ENCODE results near the gene NFXL1. TPM values are rescaled to one million over a fixed set of nuclear protein-coding genes. Genes with fewer than 3 reads are reported as not detected.
"Not testable (repeated sequence)": the region's sequence is repeated elsewhere in the genome, so short reads cannot be mapped to it uniquely, and the experiment has no call there.

NFXL1 gene
- total and polyA plus RNA-seq, 4 experiments from 2014 or later, result 7.7 to 21.1 (median 12.7) TPM

- Mint-ChIP-seq H3K9me3 (no peaks in the 10 kb centered on the region), H3K4me1 (no peaks in the 10 kb centered on the region), H3K27me3 (peaks cover 0 to 1% of the 10 kb centered on the region in 2 donors), H3K4me3 (no peak overlapping the region), H3K27ac (no peak overlapping the region), H3K36me3 (no peaks in the 10 kb centered on the region)
- Histone ChIP-seq H3K27ac (ENCODE audit: low read depth, low read length) (no peak overlapping the region), H3K4me1 (ENCODE audit: insufficient read depth, low read length) (no peaks in the 10 kb centered on the region), H3K27me3 (ENCODE audit: insufficient read depth, low read length) (no peaks in the 10 kb centered on the region), H3K9me3 (ENCODE audit: control insufficient read depth in 1 of 2, low read length in 2 of 2) (no peaks in the 10 kb centered on the region), H3K4me3 (ENCODE audit: low read length in 2 of 2) (no peak overlapping the region), H3K36me3 (ENCODE audit: insufficient read depth, low read length) (no peaks in the 10 kb centered on the region)
- ChIA-PET POLR2A (ENCODE audit: partially characterized antibody) (no interaction called here), CTCF (ENCODE audit: partially characterized antibody) (interaction anchor here (1.8 kb wide), 1 partner anchor 9 kb away, joined by 4 read pairs; no protein-coding TSS in a partner anchor)
- intact Hi-C loops (cut with micrococcal nuclease), result no loop called here
- no peak for DNase-seq
Observed at GRCh38 chr4:47936336-47936735, 22.0 kb upstream of the NFXL1 start.

GRCh38 chr4:47933840-47934239, 19.5 kb upstream of the NFXL1 start:
- POLR2A ChIA-PET (ENCODE audit: partially characterized antibody), result interaction anchor here (0.6 to 1.0 kb wide), 3 partner anchors 85 to 265 kb away, joined by 3 to 5 read pairs (median 4); no protein-coding TSS in a partner anchor

GRCh38 chr4:47930971-47931804, 16.8 kb upstream of the NFXL1 start:
- ChIA-PET CTCF (ENCODE audit: partially characterized antibody) (interaction anchor here (0.7 to 6.0 kb wide), 6 partner anchors 36 to 366 kb away, joined by 3 to 60 read pairs (median 3); no protein-coding TSS in a partner anchor), POLR2A (ENCODE audit: partially characterized antibody) (interaction anchor here (1.4 kb wide), 1 partner anchor 16 kb away, joined by 4 read pairs; the partner anchor contains the start of gene NFXL1)
- H3K9me3 Mint-ChIP-seq, result peaks cover 0 to 1% (median 0%) of the 10 kb centered on the region in 8 donors
- H3K27me3 ChIP-seq (ENCODE audit: insufficient read depth, low read length), result no peaks in the 10 kb centered on the region
- no peak overlapping the region for H3K27ac ChIP-seq (ENCODE audit: low read depth, low read length)
- H3K27me3 Mint-ChIP-seq, result peaks cover 5 to 8% of the 10 kb centered on the region in 2 donors
- H3K4me3 ChIP-seq (ENCODE audit: low read length in 2 of 2), result no peak overlapping the region
- H3K4me1 Mint-ChIP-seq, result peaks cover 11 to 13% (median 12%) of the 10 kb centered on the region in 4 donors
- DNase-seq, result no peak
- H3K9me3 ChIP-seq (ENCODE audit: control insufficient read depth in 1 of 2, low read length in 2 of 2), result no peaks in the 10 kb centered on the region
- no peak overlapping the region for H3K27ac Mint-ChIP-seq
- H3K4me3 Mint-ChIP-seq, result no peak overlapping the region
- no peaks in the 10 kb centered on the region for H3K36me3 ChIP-seq (ENCODE audit: insufficient read depth, low read length)
- H3K4me1 ChIP-seq (ENCODE audit: insufficient read depth, low read length), result peaks cover 7% of the 10 kb centered on the region
- intact Hi-C loops (cut with micrococcal nuclease), result loop anchor here (5.0 kb wide), 1 partner anchor 369 kb away; no protein-coding TSS in a partner anchor
- H3K36me3 Mint-ChIP-seq, result no peaks in the 10 kb centered on the region

More at GRCh38 chr4:47933840-47934239, 19.5 kb upstream of the NFXL1 start:
- intact Hi-C loops (cut with micrococcal nuclease), result loop anchor here (1.0 to 5.0 kb wide), 4 partner anchors 95 to 372 kb away; partner anchors contain the start of gene CORIN
- no peaks in the 10 kb centered on the region for H3K9me3 Mint-ChIP-seq
- no peak overlapping the region for H3K4me3 Mint-ChIP-seq
- H3K4me3 ChIP-seq (ENCODE audit: low read length in 2 of 2), result no peak overlapping the region
- H3K27me3 Mint-ChIP-seq, result peaks cover 0 to 1% of the 10 kb centered on the region in 2 donors
- DNase-seq, result peak in 4 of 5 donors; percentile 41 to 53 (median 50)
- H3K27me3 ChIP-seq (ENCODE audit: insufficient read depth, low read length), result no peaks in the 10 kb centered on the region
- no peaks in the 10 kb centered on the region for H3K36me3 Mint-ChIP-seq
- no peaks in the 10 kb centered on the region for H3K36me3 ChIP-seq (ENCODE audit: insufficient read depth, low read length)
- H3K27ac ChIP-seq (ENCODE audit: low read depth, low read length), result no peak overlapping the region
- no peak overlapping the region for H3K27ac Mint-ChIP-seq
- no peaks in the 10 kb centered on the region for H3K4me1 ChIP-seq (ENCODE audit: insufficient read depth, low read length)
- H3K9me3 ChIP-seq (ENCODE audit: control insufficient read depth in 1 of 2, low read length in 2 of 2), result no peaks in the 10 kb centered on the region
- CTCF ChIA-PET (ENCODE audit: partially characterized antibody), result interaction anchor here (0.8 to 6.0 kb wide), 19 partner anchors 9 to 271 kb away, joined by 3 to 60 read pairs (median 4); partner anchors contain the start of gene CORIN
- H3K4me1 Mint-ChIP-seq, result peaks cover 5 to 7% (median 6%) of the 10 kb centered on the region in 4 donors

- Mint-ChIP-seq H3K4me3 (no peak overlapping the region), H3K36me3 (no peaks in the 10 kb centered on the region), H3K4me1 (peaks cover 11 to 13% (median 12%) of the 10 kb centered on the region in 4 donors), H3K9me3 (peaks cover 0 to 1% (median 0%) of the 10 kb centered on the region in 8 donors), H3K27me3 (peaks cover 9 to 12% of the 10 kb centered on the region in 2 donors), H3K27ac (no peak overlapping the region)
- H3K27ac ChIP-seq (ENCODE audit: low read depth, low read length), result no peak overlapping the region
- no peak for DNase-seq
- intact Hi-C loops (cut with micrococcal nuclease), result loop anchor here (5.0 kb wide), 1 partner anchor 367 kb away; no protein-coding TSS in a partner anchor
- no peak overlapping the region for H3K4me3 ChIP-seq (ENCODE audit: low read length in 2 of 2)
- no peaks in the 10 kb centered on the region for H3K36me3 ChIP-seq (ENCODE audit: insufficient read depth, low read length)
- H3K4me1 ChIP-seq (ENCODE audit: insufficient read depth, low read length), result peaks cover 7% of the 10 kb centered on the region
- no peaks in the 10 kb centered on the region for H3K9me3 ChIP-seq (ENCODE audit: control insufficient read depth in 1 of 2, low read length in 2 of 2)
- ChIA-PET CTCF (ENCODE audit: partially characterized antibody) (no interaction called here), POLR2A (ENCODE audit: partially characterized antibody) (no interaction called here)
- no peaks in the 10 kb centered on the region for H3K27me3 ChIP-seq (ENCODE audit: insufficient read depth, low read length)
Observed at GRCh38 chr4:47929682-47930201, 15.4 kb upstream of the NFXL1 start.

GRCh38 chr4:47926667-47927258, 12.4 kb upstream of the NFXL1 start:
- H3K36me3 ChIP-seq (ENCODE audit: insufficient read depth, low read length), result no peaks in the 10 kb centered on the region
- Mint-ChIP-seq H3K4me3 (peak overlapping the region in 6 of 8 donors; percentile 15 to 69 (median 47)), H3K36me3 (no peaks in the 10 kb centered on the region), H3K27me3 (peaks cover 9 to 15% of the 10 kb centered on the region in 2 donors), H3K27ac (no peak overlapping the region), H3K4me1 (peaks cover 11 to 13% (median 12%) of the 10 kb centered on the region in 4 donors), H3K9me3 (peaks cover 0 to 1% (median 0%) of the 10 kb centered on the region in 8 donors)
- H3K9me3 ChIP-seq (ENCODE audit: control insufficient read depth in 1 of 2, low read length in 2 of 2), result no peaks in the 10 kb centered on the region
- H3K27me3 ChIP-seq (ENCODE audit: insufficient read depth, low read length), result no peaks in the 10 kb centered on the region
- CTCF ChIA-PET (ENCODE audit: partially characterized antibody), result interaction anchor here (1.1 to 1.6 kb wide), 6 partner anchors 10 to 161 kb away, joined by 3 to 8 read pairs (median 4); partner anchors contain the start of gene NFXL1
- no peak overlapping the region for H3K4me3 ChIP-seq (ENCODE audit: low read length in 2 of 2)
- peaks cover 7% of the 10 kb centered on the region for H3K4me1 ChIP-seq (ENCODE audit: insufficient read depth, low read length)
- DNase-seq, result peak in 4 of 5 donors; percentile 45 to 49 (median 47)
- no peak overlapping the region for H3K27ac ChIP-seq (ENCODE audit: low read depth, low read length)
- intact Hi-C loops (cut with micrococcal nuclease), result loop anchor here (1.0 kb wide), 2 partner anchors 162 to 215 kb away; no protein-coding TSS in a partner anchor
- POLR2A ChIA-PET (ENCODE audit: partially characterized antibody), result no interaction called here

- H3K27me3 ChIP-seq (ENCODE audit: insufficient read depth, low read length); POLR2A ChIA-PET (ENCODE audit: partially characterized antibody); DNase-seq; H3K36me3 Mint-ChIP-seq; intact Hi-C loops (cut with micrococcal nuclease); H3K4me1 ChIP-seq (ENCODE audit: insufficient read depth, low read length); H3K36me3 ChIP-seq (ENCODE audit: insufficient read depth, low read length); H3K4me3 Mint-ChIP-seq; CTCF ChIA-PET (ENCODE audit: partially characterized antibody); H3K4me1 Mint-ChIP-seq; H3K9me3 ChIP-seq (ENCODE audit: control insufficient read depth in 1 of 2, low read length in 2 of 2); H3K27ac Mint-ChIP-seq; H3K27ac ChIP-seq (ENCODE audit: low read depth, low read length); H3K9me3 Mint-ChIP-seq; H3K4me3 ChIP-seq (ENCODE audit: low read length in 2 of 2): not testable (repeated sequence)
- peaks cover 9 to 20% of the 10 kb centered on the region in 2 donors for H3K27me3 Mint-ChIP-seq
Observed at GRCh38 chr4:47923261-47923608, 8.9 kb upstream of the NFXL1 start.
